GM19397 (cell line): ENCODE measurements around the gene VWDE.
"Not testable (repeated sequence)": the region's sequence is repeated elsewhere in the genome, so short reads cannot be mapped to it uniquely, and the experiment has no call there.

Source experiments
- ATAC-seq: cut with Tn5 transposase; IDR thresholded peaks from one replicate; pipeline ENCODE4 v1.9.1; 2021; ENCODE audit warnings: mild to moderate bottlenecking, moderate library complexity; ENCODE audit not compliant: unreplicated experiment

VWDE gene

GRCh38 chr7:12402365-12402725, 1.3 kb downstream of the VWDE start:
- ATAC-seq: no peak

GRCh38 chr7:12401538-12402364, 1.9 kb downstream of the VWDE start:
- no peak for ATAC-seq

- no peak for ATAC-seq
Measured at GRCh38 chr7:12398186-12398585, 5.5 kb downstream of the VWDE start.

DNA sequence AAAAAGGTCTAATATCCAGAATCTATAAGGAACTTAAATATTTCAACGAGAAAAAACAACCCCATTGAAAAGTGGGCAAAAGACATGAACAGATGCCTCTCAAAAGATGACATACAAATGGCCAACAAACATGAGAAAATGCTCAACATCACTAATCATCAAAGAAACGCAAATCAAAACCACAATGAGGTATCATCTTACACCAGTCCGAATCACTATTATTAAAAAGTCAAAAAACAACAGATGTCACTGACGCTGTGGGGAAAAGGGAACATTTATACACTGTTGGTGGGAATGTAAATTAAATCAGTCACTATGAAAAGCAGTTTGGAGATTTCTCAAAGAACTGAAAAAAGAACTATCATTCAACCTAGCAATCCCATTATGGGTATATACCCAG, 6.0 kb downstream of the VWDE start:
- no peak for ATAC-seq

DNA sequence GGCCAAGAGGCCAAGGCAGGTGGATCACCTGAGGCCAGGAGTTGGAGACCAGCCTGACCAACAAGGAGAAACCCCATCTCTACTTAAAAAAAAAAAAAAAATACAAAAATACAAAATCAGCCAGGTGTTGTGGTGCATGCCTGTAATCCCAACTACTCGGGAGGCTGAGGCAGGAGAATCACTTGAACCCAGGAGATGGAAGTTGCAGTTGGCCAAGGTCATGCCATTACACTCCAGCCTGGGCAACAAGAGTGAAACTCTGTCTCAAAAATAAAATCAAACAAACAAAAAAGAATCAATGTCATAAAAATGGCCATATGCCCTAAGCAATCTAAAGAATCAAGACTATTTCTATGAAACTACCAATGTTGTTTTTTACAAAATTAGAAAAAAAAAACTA, 7.0 kb downstream of the VWDE start:
- ATAC-seq: not testable (repeated sequence)

GRCh38 chr7:12391922-12392615, 11.6 kb downstream of the VWDE start:
- no peak for ATAC-seq

DNA sequence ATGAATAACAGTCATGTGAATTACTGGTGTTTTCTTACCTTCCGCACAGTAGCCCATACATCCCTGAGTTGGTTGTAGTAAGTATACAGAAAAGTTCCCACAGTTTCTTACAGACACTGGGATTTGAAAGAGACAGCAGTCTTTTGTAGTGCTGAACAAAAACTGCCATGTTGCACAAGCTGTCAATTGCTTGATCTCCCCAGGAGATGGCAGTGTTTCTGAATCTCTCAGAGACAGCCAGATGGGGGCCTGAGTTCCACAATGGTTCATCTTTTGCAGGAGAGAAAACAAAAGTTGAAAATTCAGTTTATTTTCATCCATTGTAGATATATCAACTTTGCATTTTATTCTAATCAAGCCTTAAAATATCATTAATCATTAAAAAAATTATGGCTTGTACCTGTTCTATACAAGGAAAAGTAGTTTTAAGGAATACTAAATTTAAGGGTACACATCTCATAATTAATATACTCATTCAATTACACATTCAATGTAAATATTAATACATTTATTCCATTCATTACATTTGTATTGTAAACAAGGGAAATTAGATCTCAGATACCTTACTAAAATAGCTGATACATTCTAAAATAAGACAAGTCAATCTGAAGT, 14.5 kb downstream of the VWDE start:
- peak; percentile 97 for ATAC-seq

DNA sequence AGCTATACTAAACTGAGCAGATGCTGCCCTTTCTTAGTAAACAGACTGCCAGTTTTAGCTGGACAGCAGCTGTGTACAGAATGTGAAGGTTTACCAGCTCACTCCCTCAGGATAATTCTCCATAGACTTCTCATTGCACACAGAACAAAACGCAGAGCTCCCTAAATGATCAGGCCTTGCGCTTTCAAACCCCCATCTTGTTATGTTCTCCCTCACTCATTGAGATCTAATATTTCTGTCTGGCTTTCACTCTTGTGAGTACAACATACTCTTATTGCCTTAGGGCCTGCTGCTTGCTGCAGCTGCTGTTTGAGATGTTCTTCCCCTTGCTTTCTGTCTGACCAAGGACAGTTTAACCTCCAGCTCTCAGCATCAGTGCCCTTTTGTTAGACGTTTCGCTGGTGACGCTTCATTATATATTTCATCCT, 17.3 kb downstream of the VWDE start:
- no peak for ATAC-seq

DNA sequence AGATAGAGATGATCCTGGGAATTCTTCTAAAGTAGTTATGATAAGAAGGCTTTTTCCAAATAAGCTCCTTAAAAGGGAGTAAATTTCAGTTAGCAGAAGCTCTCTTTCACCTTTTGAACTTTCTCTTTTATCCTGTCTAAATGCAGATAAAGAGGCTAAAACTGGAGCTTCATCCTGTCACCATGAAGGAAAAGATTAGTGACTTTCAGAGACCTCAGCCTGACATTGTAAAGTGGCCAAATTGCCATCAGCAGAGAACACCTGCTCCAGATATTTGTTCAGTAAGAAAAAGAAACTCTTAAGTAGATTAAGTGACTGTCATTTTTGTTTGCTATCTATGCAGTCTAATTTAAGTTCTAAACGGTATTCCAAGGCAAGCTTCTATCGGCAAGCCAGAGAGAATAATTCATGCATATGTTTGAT, 18.3 kb downstream of the VWDE start:
- ATAC-seq: no peak

- no peak for ATAC-seq
Measured at GRCh38 chr7:12383377-12383776, 20.3 kb downstream of the VWDE start.

DNA sequence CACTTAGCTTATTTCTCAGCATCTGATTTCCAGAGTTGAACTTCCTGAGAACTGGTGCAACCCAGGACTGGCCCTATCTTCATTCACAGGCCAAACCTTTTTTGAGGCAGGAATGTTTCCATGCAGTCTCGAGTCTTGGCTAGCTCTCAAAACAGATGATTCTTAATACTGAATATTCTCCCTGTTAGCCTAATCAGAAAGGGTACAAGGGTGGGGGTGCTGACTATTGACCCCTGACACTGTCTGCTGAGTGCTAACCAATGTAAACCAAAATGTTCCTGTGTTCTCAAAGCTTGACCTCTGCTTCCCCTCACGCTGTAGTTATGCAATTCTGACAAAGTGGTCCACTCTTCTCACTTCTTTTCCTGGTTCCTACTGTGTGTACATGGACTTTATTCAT, 25.3 kb downstream of the VWDE start:
- no peak for ATAC-seq

DNA sequence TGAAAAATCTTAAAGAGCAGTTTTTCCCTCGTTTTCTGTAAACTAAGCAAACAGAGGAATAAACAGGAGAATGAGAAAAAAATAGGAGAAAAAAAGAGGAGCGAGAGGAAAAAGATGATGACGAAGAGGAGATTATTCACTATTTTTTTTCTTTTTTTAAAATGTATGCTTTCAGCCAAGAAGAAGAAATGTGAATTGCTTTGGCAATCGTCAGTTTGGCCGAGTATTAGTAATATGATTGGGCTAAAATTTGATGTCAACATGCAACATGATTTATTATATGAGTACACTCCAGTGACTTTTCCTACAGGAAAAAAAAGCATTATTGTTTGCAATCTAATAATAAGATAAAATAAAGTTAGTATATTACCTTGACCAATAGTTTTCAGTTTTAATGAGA, 26.3 kb downstream of the VWDE start:
- ATAC-seq: no peak

DNA sequence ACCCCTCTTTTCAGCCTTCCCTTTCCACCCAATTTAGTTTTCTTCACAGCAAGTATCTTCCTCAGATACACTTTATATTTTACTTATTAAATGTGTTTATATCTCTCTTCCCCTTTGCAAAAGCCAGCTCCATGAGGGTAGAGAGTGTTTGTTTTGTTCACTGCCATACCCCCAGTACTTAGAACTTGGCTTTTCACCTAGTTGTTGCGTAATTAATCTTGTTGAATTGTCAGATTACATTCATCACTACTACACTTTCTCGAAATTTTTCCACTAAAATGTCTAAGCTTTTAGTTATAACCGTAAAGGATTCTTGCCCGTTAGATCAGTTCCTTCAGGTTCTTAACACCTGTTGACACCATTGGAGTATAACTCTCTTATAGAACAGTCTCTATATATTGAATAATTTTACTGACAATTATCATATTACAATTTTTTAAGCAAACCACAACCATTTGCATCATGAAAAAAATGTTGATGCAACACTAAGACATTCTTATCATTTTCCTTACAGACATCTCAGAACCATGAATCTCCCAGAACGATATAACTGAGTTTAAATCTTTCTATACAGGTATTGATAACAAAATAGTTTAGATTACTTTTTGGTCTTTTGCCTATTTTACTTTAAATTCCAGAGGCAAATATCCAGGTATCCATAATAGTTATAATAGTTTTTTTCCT, 29.9 kb downstream of the VWDE start:
- no peak for ATAC-seq

- no peak for ATAC-seq
Measured at GRCh38 chr7:12370249-12370648, 33.4 kb downstream of the VWDE start.

GRCh38 chr7:12369756-12370155, 33.9 kb downstream of the VWDE start:
- ATAC-seq: no peak

DNA sequence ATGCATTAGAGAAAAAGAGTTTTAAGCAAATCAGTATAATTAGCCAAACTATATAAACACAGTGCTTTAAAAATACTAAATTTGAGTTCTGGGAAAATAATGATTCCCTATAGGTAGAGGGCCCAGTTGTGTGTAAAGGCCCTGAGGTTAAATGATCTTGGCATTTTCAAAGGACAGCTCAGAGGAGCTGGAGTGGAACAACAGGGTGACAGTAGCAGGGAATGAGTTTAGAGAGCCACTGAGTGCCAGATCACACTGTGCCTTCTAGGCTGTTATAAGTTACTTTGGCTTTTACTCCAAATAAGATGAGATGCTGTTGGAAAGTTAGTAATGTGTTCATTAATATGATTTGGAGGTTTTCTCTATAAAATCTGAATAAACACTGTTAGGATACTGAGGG, 34.6 kb downstream of the VWDE start:
- no peak for ATAC-seq

GRCh38 chr7:12360948-12361347, 42.7 kb downstream of the VWDE start:
- ATAC-seq: no peak

DNA sequence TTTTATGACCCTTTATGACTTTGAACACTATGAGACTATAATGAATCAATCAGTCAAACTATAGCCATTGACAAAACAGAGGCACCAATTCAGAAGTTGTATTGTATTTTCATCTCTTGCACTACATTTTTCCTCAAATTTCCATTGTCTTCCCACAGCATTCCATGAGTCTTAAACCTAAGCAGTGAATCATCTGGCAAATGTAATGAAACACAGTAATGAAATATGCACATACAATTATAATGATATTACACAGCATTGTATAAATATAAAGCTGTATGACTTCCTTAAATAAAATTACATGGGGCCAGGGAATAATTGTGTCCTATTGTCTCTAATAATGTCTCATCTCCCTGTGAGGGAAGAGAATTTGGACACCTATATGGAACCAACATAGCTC, 45.0 kb downstream of the VWDE start:
- ATAC-seq: no peak

DNA sequence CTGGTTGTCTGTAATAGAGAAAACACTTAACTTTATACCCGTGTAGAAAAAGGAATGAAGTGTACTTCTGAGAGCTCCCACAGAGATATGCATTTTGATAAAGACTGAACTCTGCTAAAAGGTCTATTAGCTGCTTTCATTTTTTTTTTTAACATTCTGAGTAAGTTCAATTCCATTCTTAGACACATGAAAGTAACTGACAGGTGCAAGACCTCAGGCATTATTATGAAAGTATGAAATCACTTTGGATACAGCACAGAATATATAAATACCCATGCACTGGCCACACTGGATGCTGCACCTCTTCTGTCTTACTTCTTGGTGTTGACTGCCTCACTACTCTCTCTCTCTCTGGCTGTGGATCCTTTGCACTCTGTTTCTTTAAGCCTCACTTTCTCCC, 46.2 kb downstream of the VWDE start:
- no peak for ATAC-seq

- ATAC-seq: no peak
Measured at GRCh38 chr7:12351843-12352242, 51.8 kb downstream of the VWDE start.

DNA sequence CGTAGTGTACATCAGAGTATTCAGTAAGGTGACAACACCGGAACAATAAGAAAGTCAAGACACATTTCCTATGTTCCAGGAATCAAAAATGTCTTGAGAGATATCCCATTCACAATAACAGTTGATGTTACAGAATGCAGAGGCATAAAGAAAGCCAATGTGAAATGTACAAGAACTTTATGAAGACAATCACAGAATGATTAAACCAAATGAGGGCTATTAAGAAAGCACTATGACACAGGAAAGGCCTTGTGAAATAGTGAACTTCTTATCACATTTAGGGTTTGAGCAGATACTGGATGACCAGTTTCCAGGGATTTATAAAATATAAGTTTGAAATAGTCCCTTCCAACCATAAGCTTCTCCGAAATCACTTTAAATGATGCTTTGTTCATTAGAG, 52.7 kb downstream of the VWDE start:
- no peak for ATAC-seq

GRCh38 chr7:12337095-12337494, 66.6 kb downstream of the VWDE start:
- ATAC-seq: no peak
